ENCODE measurements around the gene DNAJC5G. TPM values are rescaled to one million over a fixed set of nuclear protein-coding genes. Genes with fewer than 3 reads are reported as not detected.
A peak's percentile ranks its signal among the peaks of the same experiment; 100 is the strongest.

The DNAJC5G gene
- total and polyA plus RNA-seq, 2 of the 13 experiments (the other 11 are each of a cell fraction or from before 2014, with no cell fraction given) = 0.05 TPM; not detected in 1

- TF ChIP-seq ZNF383 (CRISPR knock-in tag; IDR thresholded peaks at IDR 0.05; ENCODE audit: borderline replicate concordance) (no peak), ZC3H13 (CRISPR knock-in tag; IDR thresholded peaks at IDR 0.05) (no peak), SOX5 (CRISPR knock-in tag; IDR thresholded peaks at IDR 0.05; ENCODE audit: borderline replicate concordance) (0 out of 2 replicates have a peak, but pooled peaks have one; percentile 23), NONO (IDR thresholded peaks at IDR 0.05) (no peak), NONO (CRISPR knock-in tag; conservative IDR thresholded peaks at IDR 0.05) (no peak), ZNF557 (CRISPR knock-in tag; IDR thresholded peaks at IDR 0.05) (no peak), MNT (IDR thresholded peaks at IDR 0.05) (no peak), SP140L (CRISPR knock-in tag; IDR thresholded peaks at IDR 0.05; ENCODE audit: borderline replicate concordance) (no peak), NKX3-1 (CRISPR knock-in tag; IDR thresholded peaks at IDR 0.05) (no peak), REL (CRISPR knock-in tag; conservative IDR thresholded peaks at IDR 0.05) (no peak), SNAPC4 (CRISPR knock-in tag; IDR thresholded peaks at IDR 0.05) (peak; percentile 67; the same call in 1 of the 2 replicates), ZHX1 (CRISPR knock-in tag; IDR thresholded peaks at IDR 0.05; ENCODE audit: low read depth) (no peak), ZNF331 (CRISPR knock-in tag; IDR thresholded peaks at IDR 0.05) (no peak; the same call in none of the 2 replicates)
- TF ChIP-seq, protein P1, sequence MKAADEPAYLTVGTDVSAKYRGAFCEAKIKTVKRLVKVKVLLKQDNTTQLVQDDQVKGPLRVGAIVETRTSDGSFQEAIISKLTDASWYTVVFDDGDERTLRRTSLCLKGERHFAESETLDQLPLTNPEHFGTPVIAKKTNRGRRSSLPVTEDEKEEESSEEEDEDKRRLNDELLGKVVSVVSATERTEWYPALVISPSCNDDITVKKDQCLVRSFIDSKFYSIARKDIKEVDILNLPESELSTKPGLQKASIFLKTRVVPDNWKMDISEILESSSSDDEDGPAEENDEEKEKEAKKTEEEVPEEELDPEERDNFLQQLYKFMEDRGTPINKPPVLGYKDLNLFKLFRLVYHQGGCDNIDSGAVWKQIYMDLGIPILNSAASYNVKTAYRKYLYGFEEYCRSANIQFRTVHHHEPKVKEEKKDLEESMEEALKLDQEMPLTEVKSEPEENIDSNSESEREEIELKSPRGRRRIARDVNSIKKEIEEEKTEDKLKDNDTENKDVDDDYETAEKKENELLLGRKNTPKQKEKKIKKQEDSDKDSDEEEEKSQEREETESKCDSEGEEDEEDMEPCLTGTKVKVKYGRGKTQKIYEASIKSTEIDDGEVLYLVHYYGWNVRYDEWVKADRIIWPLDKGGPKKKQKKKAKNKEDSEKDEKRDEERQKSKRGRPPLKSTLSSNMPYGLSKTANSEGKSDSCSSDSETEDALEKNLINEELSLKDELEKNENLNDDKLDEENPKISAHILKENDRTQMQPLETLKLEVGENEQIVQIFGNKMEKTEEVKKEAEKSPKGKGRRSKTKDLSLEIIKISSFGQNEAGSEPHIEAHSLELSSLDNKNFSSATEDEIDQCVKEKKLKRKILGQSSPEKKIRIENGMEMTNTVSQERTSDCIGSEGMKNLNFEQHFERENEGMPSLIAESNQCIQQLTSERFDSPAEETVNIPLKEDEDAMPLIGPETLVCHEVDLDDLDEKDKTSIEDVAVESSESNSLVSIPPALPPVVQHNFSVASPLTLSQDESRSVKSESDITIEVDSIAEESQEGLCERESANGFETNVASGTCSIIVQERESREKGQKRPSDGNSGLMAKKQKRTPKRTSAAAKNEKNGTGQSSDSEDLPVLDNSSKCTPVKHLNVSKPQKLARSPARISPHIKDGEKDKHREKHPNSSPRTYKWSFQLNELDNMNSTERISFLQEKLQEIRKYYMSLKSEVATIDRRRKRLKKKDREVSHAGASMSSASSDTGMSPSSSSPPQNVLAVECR (CRISPR knock-in tag; IDR thresholded peaks at IDR 0.05; ENCODE audit: borderline replicate concordance) = peak; percentile 31; the same call in 1 of the 2 replicates
Observed at GRCh38 chr2:27303093-27304025, 28.1 kb downstream of the DNAJC5G start (continued).
